CD4-positive, CD25-positive, alpha-beta regulatory T cell (primary cell): ENCODE measurements around the gene SNED1. TPM values are rescaled to one million over a fixed set of nuclear protein-coding genes. Genes with fewer than 3 reads are reported as not detected.

Source experiments
- ATAC-seq, 2 donors: fragments of 150-1000 bp; cut with Tn5 transposase; one replicate each; pipeline ENCODE4 v1.10.0; 2021; ENCODE audit warnings: low read depth in 2 of 2, moderate number of reproducible peaks in 2 of 2, moderate library complexity in 1 of 2
- DNase-seq, 3 donors: peaks; one replicate each; pipeline versions ENCODE4 v3.0.0 to v3.0.0-alpha.2; 2012 to 2022; ENCODE audit warnings: mixed read lengths in 1 of 3
- H3K27ac ChIP-seq: one replicate; pipeline ENCODE4 v1.7.0; 2013; ENCODE audit warnings: mild to moderate bottlenecking, low read length; ENCODE audit not compliant: insufficient read depth, poor library complexity, severe bottlenecking
- H3K27me3 ChIP-seq: one replicate; pipeline ENCODE4 v1.7.0; 2013; ENCODE audit warnings: low read length; ENCODE audit not compliant: control insufficient read depth, insufficient read depth
- H3K36me3 ChIP-seq: one replicate; pipeline ENCODE4 v1.7.0; 2013; ENCODE audit warnings: mild to moderate bottlenecking, low read length, moderate library complexity; ENCODE audit not compliant: control insufficient read depth, insufficient read depth
- H3K4me1 ChIP-seq: 2 replicates; pipeline ENCODE4 v1.7.0; 2013; ENCODE audit warnings: mild to moderate bottlenecking, low read length; ENCODE audit not compliant: insufficient read depth, control insufficient read depth, poor library complexity, severe bottlenecking
- H3K4me3 ChIP-seq: one replicate; pipeline ENCODE4 v1.7.0; 2013; ENCODE audit warnings: low read depth, mild to moderate bottlenecking, low read length, moderate library complexity
- H3K9me3 ChIP-seq, 2 experiments: 1 replicate in 1 of 2; 2 replicates in 1 of 2; pipeline ENCODE4 v1.7.0; 2013; ENCODE audit warnings: low read length in 2 of 2, mild to moderate bottlenecking in 1 of 2, moderate library complexity in 1 of 2; ENCODE audit not compliant: control insufficient read depth in 2 of 2
- H3K27ac Mint-ChIP-seq, 3 donors: one replicate each; pipeline ENCODE4 v1.8.0; 2020 to 2022; ENCODE audit warnings: mild to moderate bottlenecking in 3 of 3, mixed read lengths in 3 of 3, moderate library complexity in 2 of 3
- H3K27me3 Mint-ChIP-seq: one replicate; pipeline ENCODE4 v1.8.0; 2022; ENCODE audit warnings: mild to moderate bottlenecking, mixed read lengths
- H3K36me3 Mint-ChIP-seq: one replicate; pipeline ENCODE4 v1.8.0; 2020; ENCODE audit warnings: mixed read lengths
- H3K4me1 Mint-ChIP-seq, 4 donors: one replicate each; pipeline ENCODE4 v1.8.0; 2020 to 2022; ENCODE audit warnings: mixed read lengths in 4 of 4, mild to moderate bottlenecking in 1 of 4
- H3K4me3 Mint-ChIP-seq, 4 donors: one replicate each; pipeline ENCODE4 v1.8.0; 2020 to 2022; ENCODE audit warnings: mild to moderate bottlenecking in 4 of 4, mixed read lengths in 4 of 4, moderate library complexity in 3 of 4
- H3K9me3 Mint-ChIP-seq, 7 donors: one replicate each; pipeline ENCODE4 v1.8.0; 2020 to 2022; ENCODE audit warnings: mixed read lengths in 7 of 7, mild to moderate bottlenecking in 3 of 7, moderate library complexity in 2 of 7
- polyA plus RNA-seq, 4 donors: library from polyadenylated mRNA; unstranded; fragments of 300-500 nt; fragmentation: Illumina TruSeq; gene quantifications; one replicate each; pipeline ENCODE4 v1.2.3, GENCODE V29; 2021
- total RNA-seq: library from RNA; stranded (reverse); gene quantifications from one replicate; pipeline ENCODE4 v1.2.3, GENCODE V29; 2022

SNED1 gene
- total and polyA plus RNA-seq, 5 donors from 2014 or later: 1.7 to 170 (median 2.5) TPM

- Mint-ChIP-seq H3K27ac (no peak overlapping the region), H3K27me3 (no peaks in the 10 kb centered on the region), H3K4me1 (peaks cover 0 to 7% (median 0%) of the 10 kb centered on the region in 4 donors), H3K4me3 (no peak overlapping the region), H3K36me3 (no peaks in the 10 kb centered on the region), H3K9me3 (no peaks in the 10 kb centered on the region)
- ATAC-seq (no peak), DNase-seq (no peak)
- Histone ChIP-seq H3K4me1 (peaks cover 8% of the 10 kb centered on the region), H3K9me3 (no peaks in the 10 kb centered on the region), H3K4me3 (no peak overlapping the region), H3K36me3 (no peaks in the 10 kb centered on the region), H3K27me3 (no peaks in the 10 kb centered on the region), H3K27ac (no peak overlapping the region)
These were observed 12.3 kb upstream of the SNED1 start for GRCh38 chr2:240985881-240986786.

GRCh38 chr2:240986787-240987411 lies 11.5 kb upstream of the SNED1 start:
- Histone ChIP-seq H3K36me3 (no peaks in the 10 kb centered on the region), H3K27ac (no peak overlapping the region), H3K9me3 (no peaks in the 10 kb centered on the region), H3K27me3 (no peaks in the 10 kb centered on the region), H3K4me3 (no peak overlapping the region), H3K4me1 (peaks cover 8% of the 10 kb centered on the region)
- Mint-ChIP-seq H3K4me3 (no peak overlapping the region), H3K9me3 (no peaks in the 10 kb centered on the region), H3K4me1 (peaks cover 0 to 7% (median 0%) of the 10 kb centered on the region in 4 donors), H3K27ac (no peak overlapping the region), H3K36me3 (no peaks in the 10 kb centered on the region), H3K27me3 (no peaks in the 10 kb centered on the region)
- no peak for DNase-seq
- no peak for ATAC-seq

- H3K9me3 Mint-ChIP-seq: no peaks in the 10 kb centered on the region
- Histone ChIP-seq H3K27me3 (no peaks in the 10 kb centered on the region), H3K27ac (no peak overlapping the region), H3K4me1 (peaks cover 8% of the 10 kb centered on the region), H3K4me3 (no peak overlapping the region), H3K9me3 (no peaks in the 10 kb centered on the region), H3K36me3 (no peaks in the 10 kb centered on the region)
- no peak overlapping the region for H3K4me3 Mint-ChIP-seq
- H3K27me3 Mint-ChIP-seq: no peaks in the 10 kb centered on the region
- DNase-seq (no peak), ATAC-seq (no peak)
- no peaks in the 10 kb centered on the region for H3K36me3 Mint-ChIP-seq
- peaks cover 0 to 5% (median 0%) of the 10 kb centered on the region in 4 donors for H3K4me1 Mint-ChIP-seq
- no peak overlapping the region for H3K27ac Mint-ChIP-seq
These were observed 10.8 kb upstream of the SNED1 start for GRCh38 chr2:240987588-240987987.

GRCh38 chr2:240988146-240988545 lies 10.3 kb upstream of the SNED1 start:
- Mint-ChIP-seq H3K4me3 (no peak overlapping the region), H3K27ac (no peak overlapping the region), H3K9me3 (no peaks in the 10 kb centered on the region), H3K4me1 (peaks cover 0 to 3% (median 0%) of the 10 kb centered on the region in 4 donors), H3K36me3 (no peaks in the 10 kb centered on the region), H3K27me3 (no peaks in the 10 kb centered on the region)
- Histone ChIP-seq H3K27me3 (no peaks in the 10 kb centered on the region), H3K27ac (no peak overlapping the region), H3K9me3 (no peaks in the 10 kb centered on the region), H3K36me3 (no peaks in the 10 kb centered on the region), H3K4me3 (no peak overlapping the region), H3K4me1 (peaks cover 6% of the 10 kb centered on the region)
- ATAC-seq: no peak
- DNase-seq: no peak

GRCh38 chr2:240988571-240989271 lies 9.7 kb upstream of the SNED1 start:
- H3K27ac ChIP-seq: no peak overlapping the region
- H3K36me3 Mint-ChIP-seq: no peaks in the 10 kb centered on the region
- H3K36me3 ChIP-seq: no peaks in the 10 kb centered on the region

GRCh38 chr2:240989451-240990265 lies 8.8 kb upstream of the SNED1 start:
- Histone ChIP-seq H3K4me1 (no peaks in the 10 kb centered on the region), H3K4me3 (no peak overlapping the region), H3K27ac (no peak overlapping the region), H3K27me3 (no peaks in the 10 kb centered on the region), H3K36me3 (no peaks in the 10 kb centered on the region), H3K9me3 (no peaks in the 10 kb centered on the region)
- DNase-seq: no peak
- H3K27me3 Mint-ChIP-seq: no peaks in the 10 kb centered on the region
- H3K4me1 Mint-ChIP-seq: peaks cover 0 to 4% (median 0%) of the 10 kb centered on the region in 4 donors
- H3K27ac Mint-ChIP-seq: no peak overlapping the region
- ATAC-seq: no peak
- H3K9me3 Mint-ChIP-seq: no peaks in the 10 kb centered on the region
- H3K36me3 Mint-ChIP-seq: no peaks in the 10 kb centered on the region
- H3K4me3 Mint-ChIP-seq: no peak overlapping the region

More at GRCh38 chr2:240988571-240989271, 9.7 kb upstream of the SNED1 start:
- Mint-ChIP-seq H3K4me3 (no peak overlapping the region), H3K27ac (no peak overlapping the region), H3K9me3 (no peaks in the 10 kb centered on the region), H3K4me1 (peaks cover 0 to 4% (median 0%) of the 10 kb centered on the region in 4 donors), H3K27me3 (no peaks in the 10 kb centered on the region)
- H3K4me1 ChIP-seq: no peaks in the 10 kb centered on the region
- no peak overlapping the region for H3K4me3 ChIP-seq
- no peak for ATAC-seq
- H3K9me3 ChIP-seq: no peaks in the 10 kb centered on the region
- no peaks in the 10 kb centered on the region for H3K27me3 ChIP-seq
- no peak for DNase-seq

GRCh38 chr2:240990266-240990529 lies 8.2 kb upstream of the SNED1 start:
- no peaks in the 10 kb centered on the region for H3K27me3 ChIP-seq
- H3K4me1 ChIP-seq: no peaks in the 10 kb centered on the region
- H3K4me1 Mint-ChIP-seq: peaks cover 0 to 7% (median 0%) of the 10 kb centered on the region in 4 donors
- no peaks in the 10 kb centered on the region for H3K36me3 Mint-ChIP-seq
- H3K9me3 Mint-ChIP-seq: no peaks in the 10 kb centered on the region
- no peak overlapping the region for H3K4me3 ChIP-seq
- H3K4me3 Mint-ChIP-seq: no peak overlapping the region
- DNase-seq (no peak), ATAC-seq (no peak)
- H3K27ac Mint-ChIP-seq: no peak overlapping the region
- H3K27ac ChIP-seq: no peak overlapping the region
- H3K27me3 Mint-ChIP-seq: no peaks in the 10 kb centered on the region
- H3K9me3 ChIP-seq: no peaks in the 10 kb centered on the region
- H3K36me3 ChIP-seq: no peaks in the 10 kb centered on the region
